Measurements from ENCODE around the gene FAM124A. TPM values are rescaled to one million over a fixed set of nuclear protein-coding genes. Genes with fewer than 3 reads are reported as not detected.

The FAM124A gene
- total RNA-seq, 2 donors from 2014 or later = 49.7 to 56.6 TPM

- Histone ChIP-seq H3K9ac (ENCODE audit: extremely low read depth, low read length, poor library complexity, severe bottlenecking) (no peak overlapping the region), H3K4me3 (ENCODE audit: low read length) (no peak overlapping the region), H3K27me3 (ENCODE audit: control insufficient read depth, insufficient read depth, low read length, poor library complexity, severe bottlenecking) (no peaks in the 10 kb centered on the region), H3K36me3 (ENCODE audit: control insufficient read depth, insufficient read depth, low read length) (peaks cover 76% of the 10 kb centered on the region), H3K27ac (ENCODE audit: low read depth, low read length) (no peak overlapping the region), H3K9me3 (ENCODE audit: control insufficient read depth, low read length) (no peaks in the 10 kb centered on the region), H3K4me1 (ENCODE audit: control insufficient read depth, insufficient read depth, low read length) (no peaks in the 10 kb centered on the region)
- TF ChIP-seq CTCF (conservative IDR thresholded peaks at IDR 0.05) = no peak
- no peak overlapping the region for H3K27ac Mint-ChIP-seq
- WGBS, 2 experiments (ENCODE audit: insufficient coverage in 1 of 2, insufficient read length in 1 of 2) = 95 to 96% methylated on average over 3 to 4 of the region's 4 CpGs
- peaks cover 28% of the 10 kb centered on the region for H3K4me1 Mint-ChIP-seq
- no peaks in the 10 kb centered on the region for H3K9me3 Mint-ChIP-seq
- H3K36me3 Mint-ChIP-seq (ENCODE audit: low read depth) = peaks cover 80% of the 10 kb centered on the region
- DNase-seq = peak; percentile 37
- no peak overlapping the region for H3K4me3 Mint-ChIP-seq
- H3K27me3 Mint-ChIP-seq (ENCODE audit: insufficient read depth) = no peaks in the 10 kb centered on the region
Measured at GRCh38 chr13:51277928-51278327, 55.7 kb downstream of the FAM124A start.

- no peaks in the 10 kb centered on the region for H3K9me3 ChIP-seq (ENCODE audit: control insufficient read depth, low read length)
- H3K27ac Mint-ChIP-seq = peak overlapping the region; percentile 52
- H3K4me3 Mint-ChIP-seq = no peak overlapping the region
- peaks cover 74% of the 10 kb centered on the region for H3K36me3 Mint-ChIP-seq (ENCODE audit: low read depth)
- no peak overlapping the region for H3K27ac ChIP-seq (ENCODE audit: low read depth, low read length)
- no peaks in the 10 kb centered on the region for H3K27me3 ChIP-seq (ENCODE audit: control insufficient read depth, insufficient read depth, low read length, poor library complexity, severe bottlenecking)
- no peaks in the 10 kb centered on the region for H3K27me3 Mint-ChIP-seq (ENCODE audit: insufficient read depth)
- H3K9ac ChIP-seq (ENCODE audit: extremely low read depth, low read length, poor library complexity, severe bottlenecking) = no peak overlapping the region
- H3K4me3 ChIP-seq (ENCODE audit: low read length) = no peak overlapping the region
- TF ChIP-seq CTCF (conservative IDR thresholded peaks at IDR 0.05) = no peak
- peaks cover 70% of the 10 kb centered on the region for H3K36me3 ChIP-seq (ENCODE audit: control insufficient read depth, insufficient read depth, low read length)
- no peak for DNase-seq
- no peaks in the 10 kb centered on the region for H3K4me1 ChIP-seq (ENCODE audit: control insufficient read depth, insufficient read depth, low read length)
- no peaks in the 10 kb centered on the region for H3K9me3 Mint-ChIP-seq
- peaks cover 28% of the 10 kb centered on the region for H3K4me1 Mint-ChIP-seq
- WGBS, 2 experiments (ENCODE audit: insufficient coverage in 1 of 2, insufficient read length in 1 of 2) = 75 to 79% methylated on average over 9 of the region's 9 CpGs
Measured at GRCh38 chr13:51278426-51279130, 56.4 kb downstream of the FAM124A start.

- Histone ChIP-seq H3K27ac (ENCODE audit: low read depth, low read length) (no peak overlapping the region), H3K36me3 (ENCODE audit: control insufficient read depth, insufficient read depth, low read length) (peaks cover 56% of the 10 kb centered on the region), H3K9me3 (ENCODE audit: control insufficient read depth, low read length) (no peaks in the 10 kb centered on the region), H3K27me3 (ENCODE audit: control insufficient read depth, insufficient read depth, low read length, poor library complexity, severe bottlenecking) (no peaks in the 10 kb centered on the region), H3K4me3 (ENCODE audit: low read length) (no peak overlapping the region), H3K4me1 (ENCODE audit: control insufficient read depth, insufficient read depth, low read length) (no peaks in the 10 kb centered on the region), H3K9ac (ENCODE audit: extremely low read depth, low read length, poor library complexity, severe bottlenecking) (no peak overlapping the region)
- Mint-ChIP-seq H3K36me3 (ENCODE audit: low read depth) (peaks cover 63% of the 10 kb centered on the region), H3K9me3 (no peaks in the 10 kb centered on the region), H3K4me3 (no peak overlapping the region), H3K27me3 (ENCODE audit: insufficient read depth) (no peaks in the 10 kb centered on the region), H3K27ac (no peak overlapping the region), H3K4me1 (peaks cover 40% of the 10 kb centered on the region)
- DNase-seq = no peak
- no peak for TF ChIP-seq CTCF (conservative IDR thresholded peaks at IDR 0.05)
- WGBS, 2 experiments (ENCODE audit: insufficient coverage in 1 of 2, insufficient read length in 1 of 2) = 94 to 100% methylated on average over 10 to 13 of the region's 13 CpGs
Measured at GRCh38 chr13:51280379-51280940, 58.3 kb downstream of the FAM124A start.

Measured in endodermal cell (in vitro differentiated cells).